ENCODE results near the gene VIPAS39.

VIPAS39 gene

DNA sequence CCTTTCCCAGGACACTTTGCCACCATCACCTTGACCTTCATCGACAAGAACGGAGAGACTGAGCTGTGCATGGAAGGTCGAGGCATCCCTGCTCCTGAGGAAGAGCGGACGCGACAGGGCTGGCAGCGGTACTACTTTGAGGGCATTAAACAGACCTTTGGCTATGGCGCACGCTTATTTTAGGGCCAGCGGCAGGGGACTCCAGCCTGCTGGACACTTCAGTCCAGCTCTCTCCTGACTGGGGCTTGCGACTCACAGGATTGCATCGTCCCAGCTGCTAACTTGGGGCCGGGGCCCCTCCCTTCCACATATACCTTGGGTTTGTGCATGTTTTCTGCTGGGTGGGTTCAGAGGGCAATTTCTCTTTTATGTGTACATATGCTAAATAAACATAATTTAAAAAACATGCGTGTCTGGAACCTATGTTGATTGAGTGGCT, 11.7 kb upstream of the VIPAS39 start:
- TF ChIP-seq CTCF (IDR thresholded peaks at IDR 0.05): no peak
- no peak for DNase-seq
- Mint-ChIP-seq H3K27me3 (ENCODE audit: low read depth, poor library complexity) (no peaks in the 10 kb centered on the region), H3K27ac (peak overlapping the region; percentile 81), H3K36me3 (ENCODE audit: low read depth) (peaks cover 48% of the 10 kb centered on the region), H3K9me3 (no peaks in the 10 kb centered on the region), H3K4me1 (peaks cover 30% of the 10 kb centered on the region), H3K4me3 (no peak overlapping the region)

- no peak overlapping the region for H3K27ac Mint-ChIP-seq
- peaks cover 54% of the 10 kb centered on the region for H3K36me3 Mint-ChIP-seq (ENCODE audit: low read depth)
- no peaks in the 10 kb centered on the region for H3K9me3 Mint-ChIP-seq
- H3K4me1 Mint-ChIP-seq: peaks cover 17% of the 10 kb centered on the region
- TF ChIP-seq CTCF (IDR thresholded peaks at IDR 0.05): no peak
- no peak for DNase-seq
- no peaks in the 10 kb centered on the region for H3K27me3 Mint-ChIP-seq (ENCODE audit: low read depth, poor library complexity)
- H3K4me3 Mint-ChIP-seq: no peak overlapping the region
Measured at GRCh38 chr14:77467801-77468200, 10.4 kb upstream of the VIPAS39 start.

DNA sequence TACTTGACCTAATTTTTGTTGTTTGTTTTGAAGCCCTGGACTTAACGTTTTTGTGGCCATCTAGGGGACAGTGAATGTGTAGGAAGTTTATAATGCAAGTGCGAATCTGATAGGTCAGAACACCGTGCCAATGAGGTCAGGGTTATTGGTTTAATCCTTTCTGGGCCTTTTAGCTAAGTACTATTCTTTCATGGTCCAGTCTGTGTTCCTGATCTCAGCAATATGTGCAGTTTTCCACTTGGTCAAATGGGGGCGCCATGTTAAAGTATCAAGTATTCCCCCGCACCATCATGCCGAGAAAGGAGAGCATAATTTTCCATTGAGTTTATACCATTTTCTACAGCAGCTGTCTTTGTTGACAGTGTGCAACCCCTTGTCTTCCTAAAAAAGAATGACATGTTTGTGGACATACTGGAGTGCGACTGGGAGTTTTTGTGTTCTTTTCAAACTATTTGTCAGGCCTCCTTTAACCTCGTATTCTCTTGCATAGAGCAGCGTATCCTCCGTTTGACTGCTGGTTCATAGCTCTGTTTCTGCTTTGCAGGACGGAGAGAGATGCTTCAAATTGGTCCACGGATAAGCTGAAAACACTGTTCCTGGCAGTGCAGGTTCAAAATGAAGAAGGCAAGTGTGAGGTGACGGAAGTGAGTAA, 1.8 kb upstream of the VIPAS39 start:
- peak; percentile 69 for TF ChIP-seq CTCF (IDR thresholded peaks at IDR 0.05)
- peak; percentile 72 for DNase-seq
- H3K27ac Mint-ChIP-seq: peak overlapping the region; percentile 62
- no peaks in the 10 kb centered on the region for H3K9me3 Mint-ChIP-seq
- H3K4me1 Mint-ChIP-seq: peaks cover 28% of the 10 kb centered on the region
- peaks cover 38% of the 10 kb centered on the region for H3K36me3 Mint-ChIP-seq (ENCODE audit: low read depth)
- no peaks in the 10 kb centered on the region for H3K27me3 Mint-ChIP-seq (ENCODE audit: low read depth, poor library complexity)
- H3K4me3 Mint-ChIP-seq: peak overlapping the region; percentile 100

DNA sequence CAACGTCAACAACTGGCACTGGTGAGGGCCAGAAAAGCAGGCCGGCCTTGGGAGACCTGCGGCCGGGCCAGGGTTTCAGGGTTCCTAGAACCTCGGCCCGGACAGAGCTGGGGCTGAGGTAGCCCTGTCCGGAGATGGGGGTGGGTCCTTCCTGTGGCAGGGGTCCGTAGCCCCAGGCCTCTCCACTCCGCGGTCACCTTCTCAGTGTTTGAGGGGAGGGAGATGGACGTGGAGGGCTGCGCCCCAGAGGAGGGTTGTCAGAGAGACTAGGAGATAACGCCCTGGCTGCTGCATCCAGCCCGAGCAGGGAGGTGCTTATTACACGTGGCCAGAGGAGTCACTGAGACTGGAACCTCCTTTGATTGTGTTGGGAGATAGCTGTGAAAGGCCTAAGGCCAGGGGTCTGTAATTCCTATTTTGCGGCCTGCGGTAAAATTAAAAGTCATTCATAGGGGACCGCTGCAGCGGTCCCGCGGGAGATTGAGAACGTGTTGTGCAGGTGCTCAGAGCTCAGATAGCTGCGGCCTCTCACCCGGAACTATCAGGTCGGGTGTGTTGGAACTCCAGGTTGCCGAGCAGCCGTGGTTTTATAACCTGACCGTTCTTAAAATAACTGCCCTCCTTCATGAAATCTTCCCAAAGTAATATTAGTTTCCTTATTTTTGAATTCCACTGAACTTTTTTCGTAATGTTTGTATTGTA, 999 bp upstream of the VIPAS39 start:
- H3K9me3 Mint-ChIP-seq: no peaks in the 10 kb centered on the region

GRCh38 chr14:77457115-77457521, 283 bp downstream of the VIPAS39 start:
- no peak for DNase-seq
- Mint-ChIP-seq H3K4me3 (peak overlapping the region; percentile 100), H3K4me1 (peaks cover 28% of the 10 kb centered on the region), H3K27ac (peak overlapping the region; percentile 95), H3K27me3 (ENCODE audit: low read depth, poor library complexity) (no peaks in the 10 kb centered on the region), H3K36me3 (ENCODE audit: low read depth) (peaks cover 35% of the 10 kb centered on the region), H3K9me3 (no peaks in the 10 kb centered on the region)
- TF ChIP-seq CTCF (IDR thresholded peaks at IDR 0.05): no peak

More for the DNA sequence above, 999 bp upstream of the VIPAS39 start:
- peak overlapping the region; percentile 100 for H3K27ac Mint-ChIP-seq
- peaks cover 28% of the 10 kb centered on the region for H3K4me1 Mint-ChIP-seq
- no peak for TF ChIP-seq CTCF (IDR thresholded peaks at IDR 0.05)
- DNase-seq: peak; percentile 32
- H3K27me3 Mint-ChIP-seq (ENCODE audit: low read depth, poor library complexity): no peaks in the 10 kb centered on the region
- peaks cover 32% of the 10 kb centered on the region for H3K36me3 Mint-ChIP-seq (ENCODE audit: low read depth)
- H3K4me3 Mint-ChIP-seq: peak overlapping the region; percentile 100
